H1 (cell line): ENCODE measurements around the gene HRCT1. TPM values are rescaled to one million over a fixed set of nuclear protein-coding genes. Genes with fewer than 3 reads are reported as not detected.

Experiments used
- CHD7 ChIP-seq: fragments of 300-600 bp; sonication (generic); IDR thresholded peaks from 2 replicates; pipeline ENCODE4 v1.7.1; 2012; ENCODE audit warnings: low read length, moderate library complexity, mild to moderate bottlenecking, inconsistent platforms; ENCODE audit not compliant: insufficient replicate concordance
- MAFK ChIP-seq: IDR thresholded peaks from 2 replicates; pipeline ENCODE4 v1.6.1; 2012; ENCODE audit warnings: low read depth, mild to moderate bottlenecking, improper control_type of control experiment, low read length
- SP1 ChIP-seq: IDR thresholded peaks from 2 replicates; pipeline ENCODE4 v1.6.1; 2011; ENCODE audit warnings: low read depth, low read length
- TAF7 ChIP-seq: optimal IDR thresholded peaks from 2 replicates; pipeline ENCODE3; 2011; ENCODE audit warnings: low read depth, mild to moderate bottlenecking, inconsistent platforms, low read length, moderate library complexity, borderline replicate concordance
- polyA plus RNA-seq, 7 experiments: library from polyadenylated mRNA; depleted of rRNA in 3 of 7; stranded (reverse) in 5 of 7; unstranded in 2 of 7; fragments of >200 nt in 5 of 7; fragments of 200-250 nt in 2 of 7; gene quantifications; 1 replicate in 5 of 7; 2 replicates in 1 of 7; 4 replicates in 1 of 7; pipeline versions ENCODE4 v1.2.1 to v1.2.3, GENCODE V29; 2011 to 2013; ENCODE audit warnings: missing spikeins in 2 of 7, mixed read lengths in 2 of 7
- total RNA-seq: library from RNA; stranded (reverse); fragmentation: NEBNext Ultra II Directional; extraction: Animal tissue kit (Norgen Biotek cat#: 25700); gene quantifications from 2 replicates; pipeline ENCODE4 v1.2.1, GENCODE V29; 2021

The HRCT1 gene
- total and polyA plus RNA-seq, 2 of the 8 experiments (the other 6 are each of a cell fraction or from before 2014, with no cell fraction given), result not detected

DNA sequence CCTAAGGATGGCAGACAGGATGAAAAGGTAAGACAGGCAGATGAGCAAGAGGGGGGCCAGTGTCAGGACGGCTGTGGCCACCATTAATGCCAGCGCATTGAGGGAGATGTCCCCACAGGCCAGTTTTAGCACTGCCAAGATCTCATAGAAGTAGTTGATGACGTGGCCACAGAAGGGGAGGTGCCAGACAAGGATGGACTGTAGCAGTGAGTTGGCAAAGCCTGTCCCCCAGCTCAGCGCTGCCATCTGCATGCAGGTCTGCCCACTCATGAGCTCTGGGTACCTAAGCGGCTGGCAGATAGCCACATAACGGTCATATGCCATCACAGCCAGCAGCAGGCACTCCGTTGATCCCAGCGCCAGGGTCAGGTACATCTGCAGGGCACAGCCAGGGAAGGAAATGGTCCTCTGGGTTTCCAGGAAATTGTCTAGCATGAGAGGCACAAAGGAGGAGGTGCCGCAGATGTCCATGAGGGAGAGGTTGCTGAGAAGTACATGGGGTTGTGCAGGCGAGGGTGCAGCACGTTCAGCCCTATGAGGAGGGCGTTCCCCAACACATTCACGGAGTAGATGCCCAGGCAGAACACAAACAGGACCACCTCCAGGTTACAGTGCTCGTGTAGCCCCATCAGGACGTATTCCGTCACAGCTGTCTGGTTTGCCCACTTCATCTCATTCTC is 46.6 kb upstream of the HRCT1 start (continued):
- TF ChIP-seq CHD7 (no peak), MAFK (no peak), SP1 (no peak), TAF7 (no peak)
